DMS79 treated with DMSO at 0.1 percent for 48 hours (cell line): ENCODE measurements around the gene DHRSX.
"Not testable (repeated sequence)": the region's sequence is repeated elsewhere in the genome, so short reads cannot be mapped to it uniquely, and the experiment has no call there.

ENCODE experiments used
- DNase-seq: peaks from one replicate; lab custom pipeline; 2025; lab: John Stamatoyannopoulos, UW

Gene DHRSX

DNA sequence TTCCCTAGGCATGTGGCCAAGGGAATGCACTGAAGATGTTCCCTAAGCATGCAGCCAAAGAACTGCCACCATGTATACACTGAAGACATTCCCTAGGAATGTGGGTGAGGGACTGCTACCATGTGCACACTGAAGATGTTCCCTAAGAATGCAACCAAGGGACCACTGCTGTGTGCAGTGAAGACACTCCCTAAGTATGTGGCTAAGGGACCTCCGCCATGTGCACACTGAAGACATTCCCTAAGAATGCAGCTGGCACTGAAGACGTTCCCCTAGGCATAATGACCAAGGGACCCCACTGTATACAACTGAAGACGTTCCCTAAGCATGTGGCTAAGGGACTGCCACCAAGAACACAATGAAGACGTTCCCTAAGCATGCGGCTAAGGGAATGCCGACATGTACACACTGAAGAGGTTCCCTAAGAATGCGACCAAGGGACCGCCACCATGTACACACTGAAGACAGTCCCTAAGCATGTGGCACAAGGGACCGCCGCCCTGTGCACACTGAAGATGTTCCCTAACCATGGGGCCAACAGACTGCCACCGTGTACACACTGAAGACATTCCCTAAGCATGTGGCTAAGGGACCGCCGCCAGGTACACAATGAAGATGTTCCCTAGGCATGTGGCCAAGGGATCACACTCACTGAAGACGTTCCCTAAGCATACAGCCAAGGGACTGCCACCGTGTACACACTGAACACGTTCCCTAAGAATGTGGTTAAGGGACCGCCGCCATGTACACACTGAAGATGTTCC is 25.6 kb downstream of the DHRSX start:
- DNase-seq, result no peak

DNA sequence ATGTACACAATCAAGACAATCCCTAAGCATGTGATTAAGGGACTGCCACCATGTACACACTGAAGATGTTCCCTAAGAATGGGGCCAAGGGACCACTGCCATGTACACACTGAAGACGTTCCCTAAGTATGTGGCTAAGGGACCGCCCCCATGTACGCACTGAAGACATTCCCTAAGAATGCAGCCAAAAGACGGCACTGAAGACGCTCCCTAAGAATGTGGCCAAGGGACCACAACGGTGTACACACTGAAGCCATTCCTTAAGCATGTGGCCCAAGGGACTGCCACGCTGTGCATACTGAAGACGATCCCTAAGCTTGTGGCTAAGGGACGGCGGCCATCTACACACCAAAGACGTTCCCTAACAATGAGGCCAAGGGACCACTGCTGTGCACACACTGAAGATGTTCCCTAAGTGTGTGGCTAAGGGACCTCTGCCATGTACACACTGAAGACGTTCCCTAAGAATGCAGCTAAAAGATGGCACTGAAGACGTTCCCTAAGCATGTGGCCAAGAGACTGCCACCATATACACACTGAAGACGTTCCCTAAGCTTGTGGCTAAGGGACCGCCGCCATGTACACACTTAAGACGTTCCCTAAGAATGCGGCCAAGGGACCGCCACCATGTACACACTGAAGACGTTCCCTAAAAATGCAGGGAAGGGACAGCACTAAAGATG is 26.4 kb downstream of the DHRSX start:
- no peak for DNase-seq

DNA sequence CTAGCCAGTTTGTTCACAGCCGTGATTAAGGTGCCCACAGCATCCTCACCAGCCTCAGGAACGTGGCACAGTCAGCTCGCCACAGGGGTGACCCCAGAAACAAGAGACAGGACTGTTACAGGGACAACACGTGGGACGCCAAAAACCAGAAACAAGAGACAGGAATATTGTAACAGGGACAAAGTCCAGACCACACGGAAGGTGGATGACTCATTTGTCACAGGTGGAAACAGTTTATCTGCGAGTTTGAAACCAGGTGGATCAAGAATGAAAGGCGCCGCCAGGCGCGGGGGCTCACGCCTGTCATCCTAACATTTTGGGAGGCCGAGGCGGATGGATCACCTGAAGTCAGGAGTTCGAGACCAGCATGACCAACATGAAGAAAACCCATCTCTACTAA is 27.7 kb downstream of the DHRSX start:
- not testable (repeated sequence) for DNase-seq

DNA sequence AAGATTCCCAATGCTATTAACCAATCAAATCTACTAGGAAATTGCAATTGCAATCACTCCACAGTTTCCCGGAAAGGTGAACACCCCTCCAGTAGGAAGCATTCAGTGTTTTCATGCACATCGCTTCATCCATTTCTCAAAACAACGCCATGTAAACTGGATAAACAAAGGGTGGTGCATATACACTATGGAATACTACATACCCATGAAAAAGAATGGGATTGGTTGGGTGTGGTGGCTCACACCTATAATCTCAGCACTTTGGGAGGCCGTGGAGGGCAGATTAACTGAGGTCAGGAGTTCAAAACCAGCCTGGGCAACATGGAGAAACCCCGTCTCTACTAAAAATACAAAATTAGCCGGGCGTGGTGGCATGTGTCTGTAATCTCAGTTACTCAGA is 29.1 kb downstream of the DHRSX start:
- DNase-seq, result no peak

DNA sequence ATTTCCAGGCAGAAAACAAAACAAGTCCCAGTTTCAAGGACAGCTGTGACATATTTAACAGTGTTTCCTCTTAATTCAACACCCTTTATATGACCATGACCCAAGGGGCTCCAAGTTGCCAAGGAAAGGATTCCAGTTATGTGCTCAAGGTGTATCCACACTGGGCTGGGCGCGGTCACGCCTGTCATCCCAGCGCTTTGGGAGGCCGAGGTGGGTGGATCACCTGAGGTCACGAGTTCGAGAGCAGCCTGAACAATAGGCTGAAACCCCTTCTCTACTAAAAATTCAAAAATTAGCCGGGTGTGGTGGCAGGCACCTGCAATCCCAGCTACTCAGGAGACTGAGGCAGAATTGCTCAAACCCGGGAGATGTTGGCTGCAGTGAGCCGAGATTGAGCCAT is 29.6 kb downstream of the DHRSX start:
- DNase-seq, result not testable (repeated sequence)

DNA sequence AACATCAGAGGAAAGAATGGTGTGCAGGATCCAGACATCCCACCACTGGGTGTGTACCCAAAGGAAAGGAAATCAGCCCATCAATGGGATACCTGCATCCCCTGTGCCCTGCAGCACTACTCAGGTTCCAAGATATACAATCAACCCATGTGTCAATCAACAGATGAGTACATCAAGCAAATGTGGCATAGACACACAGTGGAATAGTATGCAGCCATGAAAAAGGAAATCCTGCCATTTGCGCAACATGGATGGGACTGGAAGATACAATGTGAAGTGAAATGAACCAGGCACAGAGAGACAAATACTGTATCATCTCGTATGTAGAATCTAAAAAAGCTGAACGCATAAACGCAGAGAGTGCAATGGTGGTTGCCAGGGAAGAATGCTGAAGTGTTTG is 30.9 kb downstream of the DHRSX start:
- DNase-seq, result not testable (repeated sequence)

DNA sequence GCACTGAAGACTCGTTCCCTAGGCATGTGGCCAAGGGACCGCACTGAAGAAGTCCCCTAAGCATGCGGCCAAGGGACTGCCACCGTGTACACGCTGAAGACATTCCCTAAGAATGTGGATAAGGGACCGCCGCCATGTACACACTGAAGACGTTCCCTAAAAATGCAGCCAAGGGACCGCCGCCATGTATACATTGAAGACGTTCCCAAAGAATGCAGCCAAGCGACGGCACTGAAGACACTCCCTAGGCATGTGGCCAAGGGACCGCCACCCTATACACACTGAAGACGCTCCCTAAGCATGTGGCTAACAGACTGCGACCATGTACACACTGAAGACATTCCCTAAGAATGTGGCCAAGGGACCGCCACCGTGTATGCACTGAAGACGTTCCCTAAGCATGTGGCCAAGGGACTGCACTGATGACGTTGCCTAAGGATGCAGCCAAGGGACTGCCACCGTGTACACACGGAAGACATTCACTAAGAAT is 31.5 kb downstream of the DHRSX start:
- DNase-seq, result no peak

DNA sequence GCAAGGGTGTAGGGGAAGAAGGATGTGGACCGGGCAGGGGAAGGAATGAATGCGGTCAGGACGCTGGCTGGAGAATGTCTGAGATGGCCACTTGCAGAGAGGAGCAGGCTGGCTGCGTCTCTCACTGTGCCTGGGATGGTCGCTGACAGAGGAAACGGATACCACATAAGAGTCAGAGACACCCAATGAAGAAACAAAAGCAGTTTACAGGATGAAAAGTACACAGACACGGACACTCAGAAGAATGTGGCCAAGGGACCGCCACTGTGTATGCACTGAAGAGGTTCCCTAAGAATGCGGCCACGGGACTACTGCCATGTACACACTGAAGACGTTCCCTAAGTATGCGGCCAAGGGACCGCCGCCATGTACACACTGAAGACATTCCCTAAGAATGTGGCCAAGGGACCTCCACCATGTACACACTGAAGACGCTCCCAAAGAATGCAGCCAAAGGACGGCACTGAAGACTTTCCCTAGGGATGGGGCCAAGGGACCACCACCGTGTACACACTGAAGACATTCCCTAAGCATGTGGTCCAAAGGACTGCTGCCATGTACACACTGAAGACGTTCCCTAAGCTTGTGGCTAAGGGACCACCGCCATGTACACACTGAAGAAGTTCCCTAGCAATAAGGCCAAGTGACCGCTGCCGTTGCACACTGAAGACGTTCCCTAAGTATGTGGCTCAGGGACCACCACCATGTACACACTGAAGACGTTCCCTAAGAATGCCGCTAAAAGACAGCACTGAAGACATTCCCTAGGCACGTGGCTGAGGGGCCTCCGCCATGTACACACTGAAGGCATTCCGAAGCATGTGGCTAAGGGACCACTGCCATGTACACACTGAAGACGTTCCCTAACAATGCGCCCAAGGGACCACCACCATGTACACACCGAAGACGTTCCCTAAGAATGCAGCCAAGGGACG is 32.2 kb downstream of the DHRSX start:
- DNase-seq, result no peak

DNA sequence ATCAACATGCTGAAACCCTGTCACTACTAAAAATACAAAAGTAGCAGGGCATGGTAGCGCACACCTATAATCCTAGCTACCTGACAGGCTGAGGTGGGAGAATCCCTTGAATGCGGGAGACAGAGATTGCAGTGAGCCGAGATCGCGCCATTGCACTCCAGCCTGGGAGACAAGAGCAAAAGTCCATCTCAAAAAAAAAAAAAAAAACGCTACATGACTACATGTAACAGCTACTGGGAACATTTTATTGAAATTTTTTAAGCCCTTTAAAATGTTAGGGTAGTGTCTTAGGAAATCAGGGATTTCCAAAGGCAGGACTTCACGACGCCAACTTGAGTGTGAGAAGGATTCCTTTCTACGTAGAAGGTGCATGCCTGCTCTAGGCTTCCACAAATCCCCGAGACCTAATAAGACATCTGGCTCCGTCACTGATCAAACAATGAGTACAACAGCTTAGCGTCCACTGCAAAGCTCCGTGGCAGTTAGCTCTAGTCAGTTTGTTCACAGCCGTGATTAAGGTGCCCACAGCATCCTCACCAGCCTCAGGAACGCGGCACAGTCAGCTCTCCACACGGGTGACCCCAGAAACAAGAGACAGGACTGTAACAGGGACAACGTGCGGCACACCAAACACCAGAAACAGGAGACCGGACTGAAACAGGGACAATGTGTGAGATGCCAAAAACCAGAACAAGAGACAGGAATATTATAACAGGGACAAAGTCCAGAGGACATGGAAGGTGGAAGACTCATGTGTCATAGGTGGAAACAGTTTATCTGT is 33.7 kb downstream of the DHRSX start:
- DNase-seq, result no peak

DNA sequence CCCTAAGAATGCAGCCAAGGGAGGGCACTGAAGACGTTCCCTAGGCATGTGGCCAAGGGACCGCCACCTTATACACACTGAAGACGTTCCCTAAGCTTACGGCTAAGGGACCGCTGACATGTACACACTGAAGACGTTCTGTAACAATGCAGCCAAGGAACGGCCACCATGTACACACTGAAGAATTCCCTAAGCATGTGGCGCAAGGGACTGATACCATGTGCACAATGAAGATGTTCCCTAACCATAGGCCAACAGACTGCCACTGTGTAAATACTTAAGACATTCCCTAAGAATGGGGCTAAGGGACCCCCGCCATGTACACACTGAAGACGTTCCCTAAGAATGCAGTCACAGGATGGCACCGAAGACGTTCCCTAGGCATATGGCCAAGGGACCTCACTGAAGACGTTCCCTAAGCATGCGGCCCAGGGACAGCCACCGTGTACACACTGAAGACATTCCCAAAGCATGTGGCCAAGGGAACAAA is 36.1 kb downstream of the DHRSX start:
- DNase-seq, result no peak

DNA sequence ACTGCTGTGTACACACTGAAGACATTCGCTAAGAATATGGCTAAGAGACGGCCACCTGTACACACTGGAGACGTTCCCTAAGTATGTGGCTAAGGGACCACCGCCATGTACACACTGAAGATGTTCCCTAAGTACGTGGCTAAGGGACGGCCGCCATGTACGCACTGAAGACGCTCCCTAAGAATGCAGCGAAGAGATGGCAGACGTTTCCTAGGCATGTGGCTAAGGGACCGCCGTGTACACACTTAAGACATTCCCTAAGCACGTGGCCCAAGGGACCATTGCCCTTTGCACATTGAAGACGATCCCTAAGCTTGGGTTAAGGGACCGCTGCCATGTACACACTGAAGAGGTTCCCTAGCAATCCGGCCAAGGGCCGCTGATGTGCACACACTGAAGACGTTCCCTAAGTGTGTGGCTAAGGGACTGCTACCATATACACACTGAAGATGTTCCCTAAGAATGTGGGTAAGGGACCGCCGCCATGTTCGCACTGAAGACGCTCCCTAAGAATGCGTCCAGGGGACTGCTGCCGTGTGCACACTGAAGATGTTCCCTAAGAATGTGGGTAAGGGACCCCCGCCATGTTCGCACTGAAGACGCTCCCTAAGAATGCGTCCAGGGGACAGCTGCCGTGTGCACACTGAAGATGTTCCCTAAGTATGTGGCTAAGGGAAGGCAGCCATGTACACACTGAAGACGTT is 36.7 kb downstream of the DHRSX start:
- DNase-seq, result no peak

DNA sequence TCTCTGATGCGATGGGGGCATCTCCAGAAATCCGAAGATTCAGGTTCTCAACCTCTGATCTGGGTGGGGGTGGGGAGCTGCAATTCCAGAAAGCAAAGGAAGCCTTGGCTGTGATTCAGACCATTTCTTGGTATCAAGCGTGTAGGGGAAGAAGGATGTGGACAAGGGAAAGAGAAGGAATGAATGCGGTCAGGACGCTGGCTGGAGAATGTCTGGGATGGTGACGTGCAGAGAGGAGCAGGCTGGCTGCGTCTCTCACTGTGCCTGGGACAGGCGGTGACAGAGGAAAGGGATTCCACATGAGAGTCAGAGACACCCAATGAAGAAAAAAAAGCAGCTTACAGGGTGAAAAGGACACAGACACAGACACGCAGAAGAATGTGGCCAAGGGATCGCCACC is 37.3 kb downstream of the DHRSX start:
- DNase-seq, result not testable (repeated sequence)

DNA sequence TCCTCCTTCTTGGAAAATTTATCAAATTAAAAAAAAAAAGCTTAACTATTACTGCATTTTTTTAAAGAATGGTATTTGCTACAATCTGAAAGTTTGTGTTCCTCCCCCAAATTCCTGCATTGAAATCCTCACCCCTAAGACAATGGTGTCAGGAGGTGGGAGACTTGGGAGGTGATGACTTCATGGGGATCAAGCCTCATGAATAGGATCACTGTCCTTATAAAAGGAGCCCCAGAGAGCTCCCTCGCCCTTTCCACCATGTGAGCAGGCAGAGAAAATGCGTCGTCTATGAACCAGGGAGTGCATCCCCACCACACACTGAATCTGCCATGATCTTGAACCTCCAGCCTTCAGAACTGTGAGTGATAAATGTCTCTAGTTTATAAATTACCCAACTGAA is 38.0 kb downstream of the DHRSX start:
- DNase-seq, result no peak

DNA sequence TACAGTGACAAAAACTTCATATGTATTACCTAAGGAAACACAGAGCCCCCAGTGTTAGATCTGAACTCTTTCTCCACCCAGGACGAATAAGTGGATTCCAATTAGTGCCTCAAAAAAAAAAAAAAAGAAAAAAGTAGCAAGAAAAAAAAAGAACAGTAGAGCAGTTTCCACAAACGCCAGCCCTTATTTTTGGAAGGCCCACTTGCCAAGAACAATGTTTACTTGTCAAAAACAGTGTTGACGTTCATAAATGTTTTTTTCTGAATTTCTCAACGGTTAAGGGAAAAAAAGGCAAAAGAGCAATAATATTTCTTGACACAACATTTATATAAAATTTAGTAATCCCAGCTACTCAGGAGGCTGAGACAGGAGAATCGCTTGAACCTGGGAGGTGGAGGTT is 38.7 kb downstream of the DHRSX start:
- DNase-seq, result no peak

DNA sequence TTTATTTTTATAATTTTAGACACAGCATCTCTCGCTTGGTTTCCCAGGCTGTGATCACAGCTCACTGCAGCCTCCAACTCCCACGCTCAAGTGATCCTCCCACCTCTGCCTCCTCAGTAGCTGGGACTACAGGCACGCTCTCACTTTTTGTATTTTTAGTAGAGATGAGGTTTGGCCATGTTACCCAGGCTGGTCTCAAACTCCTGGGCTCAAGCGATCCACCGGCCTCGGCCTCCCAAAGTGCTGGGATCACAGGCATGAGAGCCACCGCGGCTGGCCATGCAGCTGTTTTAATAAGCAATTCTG is 39.1 kb downstream of the DHRSX start:
- DNase-seq, result no peak

DNA sequence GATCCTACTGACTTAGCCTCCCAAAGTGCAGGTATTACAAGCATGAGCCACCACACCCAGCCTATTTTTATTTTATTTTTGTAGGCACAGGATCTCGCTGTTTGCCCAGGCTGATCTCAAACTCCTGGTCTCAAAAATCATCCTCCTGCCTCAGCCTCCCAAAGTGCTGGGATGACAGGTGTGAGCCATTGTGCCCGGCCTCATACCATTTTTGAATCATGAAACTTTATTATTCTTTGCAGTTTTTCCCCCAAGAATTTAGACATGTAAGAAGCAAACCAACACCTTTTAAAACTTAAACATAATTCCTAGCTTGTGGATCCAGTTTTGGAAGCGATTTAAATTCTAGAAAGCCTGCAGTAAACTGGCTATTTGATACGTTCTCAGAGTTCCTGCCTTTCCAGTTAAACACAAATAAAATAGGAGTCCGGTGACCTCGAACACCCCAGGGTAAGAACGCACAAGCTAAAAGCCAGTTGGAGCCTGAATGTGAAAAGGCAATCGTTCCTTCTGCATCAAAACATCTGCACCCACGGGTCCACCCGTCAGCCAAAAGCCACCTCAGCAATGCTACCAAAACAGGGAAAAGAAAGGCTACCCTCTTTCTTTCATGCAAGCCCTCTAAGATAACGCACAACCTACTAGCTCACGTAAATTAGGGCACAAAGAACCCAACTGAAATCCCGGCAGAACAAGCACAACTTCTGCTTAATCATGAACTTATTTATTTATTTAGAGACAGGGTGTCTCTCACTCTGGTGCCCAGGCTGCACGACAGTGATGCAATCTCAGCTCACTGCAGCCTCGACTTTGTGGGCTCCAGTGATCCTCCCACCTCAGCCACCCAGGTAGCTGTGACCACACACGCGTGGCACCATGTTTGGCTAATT is 39.7 kb downstream of the DHRSX start:
- not testable (repeated sequence) for DNase-seq

DNA sequence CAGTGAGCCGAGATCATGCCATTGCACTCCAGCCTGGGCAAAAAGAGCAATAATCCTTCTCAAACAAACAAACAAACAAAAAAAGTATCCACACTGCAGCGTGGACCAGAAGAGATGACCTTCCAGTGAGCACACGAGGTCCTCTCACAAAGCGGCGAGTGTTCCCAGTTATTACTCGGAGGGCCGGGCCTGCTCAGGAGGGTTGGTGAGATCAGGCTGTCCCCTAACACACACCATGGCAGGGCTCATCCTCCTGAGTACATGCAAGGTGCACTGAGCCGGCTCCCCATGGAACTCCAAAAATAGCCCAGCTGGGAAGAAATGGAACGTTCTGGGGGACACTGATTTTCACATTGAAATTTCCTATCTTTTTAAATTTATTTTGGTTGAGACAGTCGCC is 40.7 kb downstream of the DHRSX start:
- DNase-seq, result not testable (repeated sequence)

DNA sequence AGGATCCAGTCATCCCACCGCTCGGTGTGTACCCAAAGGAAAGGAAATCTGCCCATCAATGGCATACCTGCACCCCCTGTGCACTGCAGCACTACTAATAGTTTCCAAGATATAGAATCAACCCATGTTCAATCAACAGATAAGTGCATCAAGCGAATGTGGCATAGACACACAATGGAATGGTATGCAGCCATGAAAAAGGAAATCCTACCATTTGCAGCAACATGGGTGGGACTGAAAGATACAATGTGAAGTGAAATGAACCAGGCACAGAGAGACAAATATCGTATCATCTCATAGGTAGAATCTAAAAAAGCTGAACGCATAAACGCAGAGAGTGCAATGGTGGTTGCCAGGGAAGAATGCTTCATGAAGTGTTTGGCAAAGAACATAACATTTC is 42.5 kb downstream of the DHRSX start:
- DNase-seq, result no peak

DNA sequence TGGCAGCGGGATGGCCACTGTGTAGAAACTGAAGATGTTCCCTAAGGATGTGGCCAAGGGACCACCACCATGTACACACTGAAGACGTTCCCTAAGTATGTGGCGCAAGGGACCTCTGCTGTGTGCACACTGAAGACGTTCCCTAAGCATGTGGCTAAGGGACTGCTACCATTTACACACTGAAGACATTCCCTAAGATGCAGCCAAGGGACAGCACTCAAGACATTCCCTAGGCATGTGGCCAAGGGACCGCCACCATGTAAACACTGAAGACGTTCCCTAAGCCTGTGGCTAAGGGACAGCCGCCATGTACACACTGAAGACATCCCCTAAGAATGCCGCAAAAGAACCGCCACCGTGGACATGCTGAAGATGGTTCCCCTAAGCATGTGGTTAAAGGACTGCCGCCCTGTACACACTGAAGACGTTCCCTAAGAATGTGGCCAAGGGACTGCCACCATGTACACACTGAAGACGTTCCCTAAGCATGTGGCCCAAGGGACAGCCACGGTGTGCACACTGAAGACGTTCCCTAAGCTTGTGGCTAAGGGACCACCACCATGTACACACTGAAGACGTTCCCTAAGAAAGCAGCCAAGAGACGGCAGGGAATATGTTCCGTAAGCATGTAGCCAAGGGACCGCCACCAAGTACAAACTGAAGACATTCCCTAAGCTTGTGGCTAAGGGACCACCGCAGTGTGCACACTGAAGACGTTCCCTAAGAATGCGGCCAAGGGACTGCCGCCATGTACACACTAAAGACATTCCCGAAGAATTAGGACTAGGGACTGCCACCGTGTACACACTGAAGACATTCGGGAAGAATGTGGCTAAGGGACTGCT is 43.3 kb downstream of the DHRSX start:
- no peak for DNase-seq
